SK-N-SH (cell line): ENCODE results near the gene PDF.

Experiments used
- ELF1 ChIP-seq: IDR thresholded peaks from 2 replicates; pipeline ENCODE4 v1.4.0; 2012
- FOXJ3 ChIP-seq: sonication (generic); formaldehyde crosslinking; IDR thresholded peaks from 2 replicates; pipeline ENCODE4 v1.5.1; 2020; ENCODE audit warnings: mild to moderate bottlenecking, missing genetic modification reagents
- FOXM1 ChIP-seq: IDR thresholded peaks from 2 replicates; pipeline ENCODE4 v1.4.0; 2012; ENCODE audit warnings: low read depth, mild to moderate bottlenecking
- GABPA ChIP-seq: IDR thresholded peaks from 2 replicates; pipeline ENCODE4 v1.4.0; 2012; ENCODE audit warnings: low read depth, mild to moderate bottlenecking
- GATA2 ChIP-seq: sonication (generic); formaldehyde crosslinking; IDR thresholded peaks from 2 replicates; pipeline ENCODE4 v1.5.0; 2020; ENCODE audit warnings: mild to moderate bottlenecking, missing genetic modification reagents
- MXI1 ChIP-seq: IDR thresholded peaks from 2 replicates; pipeline ENCODE4 v1.6.1; 2012; ENCODE audit warnings: mild to moderate bottlenecking, low read depth, low read length, improper control_type of control experiment
- NRF1 ChIP-seq: IDR thresholded peaks from 2 replicates; pipeline ENCODE4 v1.6.1; 2012; ENCODE audit warnings: low read depth, mild to moderate bottlenecking, low read length
- POLR2AphosphoS5 ChIP-seq: IDR thresholded peaks from 2 replicates; pipeline ENCODE4 v1.6.1; 2012; ENCODE audit warnings: low read depth, low read length
- RCOR1 ChIP-seq: fragments of 150-350 bp; IDR thresholded peaks from 2 replicates; pipeline ENCODE4 v1.6.1; 2017; ENCODE audit warnings: antibody characterized with exemption, low read length
- YY1 ChIP-seq: IDR thresholded peaks from 2 replicates; pipeline ENCODE4 v1.4.0; 2012; ENCODE audit warnings: low read depth, mild to moderate bottlenecking
- TF ChIP-seq, protein P1 (sequence below): fragments of 200-600 bp; sonication (generic); IDR thresholded peaks from 2 replicates; pipeline ENCODE4 v1.6.1; 2017; ENCODE audit warnings: antibody characterized with exemption, mild to moderate bottlenecking, moderate library complexity
- TF ChIP-seq, protein P2 (sequence below): IDR thresholded peaks from 2 replicates; pipeline ENCODE4 v1.4.0; 2012; ENCODE audit warnings: low read depth
- TF ChIP-seq, protein P3 (sequence below): IDR thresholded peaks from 2 replicates; pipeline ENCODE4 v1.6.1; 2012; ENCODE audit warnings: mild to moderate bottlenecking, low read depth, low read length, moderate library complexity
- TF ChIP-seq, protein P4 (sequence below): fragments of 150-350 bp; IDR thresholded peaks from 2 replicates; pipeline ENCODE4 v1.6.1; 2017; ENCODE audit warnings: antibody characterized with exemption, low read length, low read depth, borderline replicate concordance

DNA sequence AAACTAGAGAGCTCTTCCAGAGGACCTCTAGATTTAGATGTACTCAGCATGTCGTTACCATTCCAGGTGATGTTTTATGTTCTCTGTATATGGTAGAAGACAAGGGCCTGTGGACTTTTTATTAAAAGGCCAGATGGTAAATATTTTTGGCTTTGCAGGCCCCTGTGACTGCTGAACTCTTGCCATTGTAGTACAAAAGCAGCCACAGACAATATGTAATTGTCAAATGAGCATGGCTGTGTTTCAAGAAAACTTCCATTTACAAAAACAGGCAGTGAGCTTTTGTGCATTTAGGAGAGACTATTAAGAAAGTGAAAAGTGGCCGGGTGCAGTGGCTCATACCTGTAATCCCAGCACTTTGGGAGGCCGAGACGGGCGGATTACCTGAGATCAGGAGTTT, 13.8 kb upstream of the PDF start:
- TF ChIP-seq, protein P1, sequence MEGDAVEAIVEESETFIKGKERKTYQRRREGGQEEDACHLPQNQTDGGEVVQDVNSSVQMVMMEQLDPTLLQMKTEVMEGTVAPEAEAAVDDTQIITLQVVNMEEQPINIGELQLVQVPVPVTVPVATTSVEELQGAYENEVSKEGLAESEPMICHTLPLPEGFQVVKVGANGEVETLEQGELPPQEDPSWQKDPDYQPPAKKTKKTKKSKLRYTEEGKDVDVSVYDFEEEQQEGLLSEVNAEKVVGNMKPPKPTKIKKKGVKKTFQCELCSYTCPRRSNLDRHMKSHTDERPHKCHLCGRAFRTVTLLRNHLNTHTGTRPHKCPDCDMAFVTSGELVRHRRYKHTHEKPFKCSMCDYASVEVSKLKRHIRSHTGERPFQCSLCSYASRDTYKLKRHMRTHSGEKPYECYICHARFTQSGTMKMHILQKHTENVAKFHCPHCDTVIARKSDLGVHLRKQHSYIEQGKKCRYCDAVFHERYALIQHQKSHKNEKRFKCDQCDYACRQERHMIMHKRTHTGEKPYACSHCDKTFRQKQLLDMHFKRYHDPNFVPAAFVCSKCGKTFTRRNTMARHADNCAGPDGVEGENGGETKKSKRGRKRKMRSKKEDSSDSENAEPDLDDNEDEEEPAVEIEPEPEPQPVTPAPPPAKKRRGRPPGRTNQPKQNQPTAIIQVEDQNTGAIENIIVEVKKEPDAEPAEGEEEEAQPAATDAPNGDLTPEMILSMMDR: no peak
- TF ChIP-seq GABPA (no peak), ELF1 (no peak), RCOR1 (no peak), FOXJ3 (CRISPR knock-in tag) (no peak), POLR2AphosphoS5 (no peak), GATA2 (CRISPR knock-in tag) (no peak), YY1 (no peak), FOXM1 (no peak), MXI1 (no peak), NRF1 (no peak)
- TF ChIP-seq, protein P2, sequence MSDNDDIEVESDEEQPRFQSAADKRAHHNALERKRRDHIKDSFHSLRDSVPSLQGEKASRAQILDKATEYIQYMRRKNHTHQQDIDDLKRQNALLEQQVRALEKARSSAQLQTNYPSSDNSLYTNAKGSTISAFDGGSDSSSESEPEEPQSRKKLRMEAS: no peak
- TF ChIP-seq, protein P3, sequence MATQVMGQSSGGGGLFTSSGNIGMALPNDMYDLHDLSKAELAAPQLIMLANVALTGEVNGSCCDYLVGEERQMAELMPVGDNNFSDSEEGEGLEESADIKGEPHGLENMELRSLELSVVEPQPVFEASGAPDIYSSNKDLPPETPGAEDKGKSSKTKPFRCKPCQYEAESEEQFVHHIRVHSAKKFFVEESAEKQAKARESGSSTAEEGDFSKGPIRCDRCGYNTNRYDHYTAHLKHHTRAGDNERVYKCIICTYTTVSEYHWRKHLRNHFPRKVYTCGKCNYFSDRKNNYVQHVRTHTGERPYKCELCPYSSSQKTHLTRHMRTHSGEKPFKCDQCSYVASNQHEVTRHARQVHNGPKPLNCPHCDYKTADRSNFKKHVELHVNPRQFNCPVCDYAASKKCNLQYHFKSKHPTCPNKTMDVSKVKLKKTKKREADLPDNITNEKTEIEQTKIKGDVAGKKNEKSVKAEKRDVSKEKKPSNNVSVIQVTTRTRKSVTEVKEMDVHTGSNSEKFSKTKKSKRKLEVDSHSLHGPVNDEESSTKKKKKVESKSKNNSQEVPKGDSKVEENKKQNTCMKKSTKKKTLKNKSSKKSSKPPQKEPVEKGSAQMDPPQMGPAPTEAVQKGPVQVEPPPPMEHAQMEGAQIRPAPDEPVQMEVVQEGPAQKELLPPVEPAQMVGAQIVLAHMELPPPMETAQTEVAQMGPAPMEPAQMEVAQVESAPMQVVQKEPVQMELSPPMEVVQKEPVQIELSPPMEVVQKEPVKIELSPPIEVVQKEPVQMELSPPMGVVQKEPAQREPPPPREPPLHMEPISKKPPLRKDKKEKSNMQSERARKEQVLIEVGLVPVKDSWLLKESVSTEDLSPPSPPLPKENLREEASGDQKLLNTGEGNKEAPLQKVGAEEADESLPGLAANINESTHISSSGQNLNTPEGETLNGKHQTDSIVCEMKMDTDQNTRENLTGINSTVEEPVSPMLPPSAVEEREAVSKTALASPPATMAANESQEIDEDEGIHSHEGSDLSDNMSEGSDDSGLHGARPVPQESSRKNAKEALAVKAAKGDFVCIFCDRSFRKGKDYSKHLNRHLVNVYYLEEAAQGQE: no peak
- TF ChIP-seq, protein P4, sequence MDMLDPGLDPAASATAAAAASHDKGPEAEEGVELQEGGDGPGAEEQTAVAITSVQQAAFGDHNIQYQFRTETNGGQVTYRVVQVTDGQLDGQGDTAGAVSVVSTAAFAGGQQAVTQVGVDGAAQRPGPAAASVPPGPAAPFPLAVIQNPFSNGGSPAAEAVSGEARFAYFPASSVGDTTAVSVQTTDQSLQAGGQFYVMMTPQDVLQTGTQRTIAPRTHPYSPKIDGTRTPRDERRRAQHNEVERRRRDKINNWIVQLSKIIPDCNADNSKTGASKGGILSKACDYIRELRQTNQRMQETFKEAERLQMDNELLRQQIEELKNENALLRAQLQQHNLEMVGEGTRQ: no peak
